ENCODE measurements around the gene LYST. TPM values are rescaled to one million over a fixed set of nuclear protein-coding genes. Genes with fewer than 3 reads are reported as not detected.

LYST gene
- total RNA-seq, 1 experiment from 2014 or later: 1.0 TPM

DNA sequence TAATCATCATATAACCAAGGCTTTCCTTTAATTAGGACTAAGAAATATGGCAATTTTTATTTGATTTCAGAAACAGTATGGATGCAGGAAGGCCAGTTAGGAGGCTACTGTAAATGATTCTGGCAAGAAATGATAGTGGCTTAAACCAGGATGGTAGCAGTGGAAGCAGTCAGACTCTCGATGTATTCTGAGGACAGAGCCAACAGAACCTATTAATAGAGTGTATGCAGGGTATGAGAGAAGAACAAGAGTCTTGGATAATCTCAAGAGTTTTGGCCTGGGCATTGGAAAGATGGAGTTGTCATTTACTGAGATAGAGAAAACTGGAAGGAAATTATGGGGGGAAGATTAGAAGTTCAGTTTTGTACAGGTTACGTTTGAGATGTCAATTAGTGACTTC lies 143.8 kb downstream of the LYST start:
- DNase-seq (ENCODE audit: low spot score): no peak

DNA sequence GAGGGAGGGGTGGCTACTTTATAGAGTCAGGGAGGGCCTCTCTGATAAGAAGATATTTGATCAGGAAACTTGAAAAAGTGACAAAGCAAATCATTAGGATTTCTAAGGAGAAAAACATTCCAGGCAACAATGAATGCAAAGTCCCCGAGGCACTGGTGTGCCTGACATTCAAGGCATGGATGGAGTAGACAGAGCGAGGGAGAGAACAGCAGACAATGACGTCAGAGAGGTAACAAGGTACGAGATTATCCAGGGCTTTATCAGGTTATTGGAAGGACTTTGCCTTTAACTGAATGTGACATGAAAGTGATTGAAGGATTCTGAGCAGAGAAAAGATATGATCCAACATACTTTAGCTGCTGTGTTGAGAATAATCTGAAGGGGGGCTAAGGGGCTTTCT lies 144.7 kb downstream of the LYST start:
- no peak for DNase-seq (ENCODE audit: low spot score)

DNA sequence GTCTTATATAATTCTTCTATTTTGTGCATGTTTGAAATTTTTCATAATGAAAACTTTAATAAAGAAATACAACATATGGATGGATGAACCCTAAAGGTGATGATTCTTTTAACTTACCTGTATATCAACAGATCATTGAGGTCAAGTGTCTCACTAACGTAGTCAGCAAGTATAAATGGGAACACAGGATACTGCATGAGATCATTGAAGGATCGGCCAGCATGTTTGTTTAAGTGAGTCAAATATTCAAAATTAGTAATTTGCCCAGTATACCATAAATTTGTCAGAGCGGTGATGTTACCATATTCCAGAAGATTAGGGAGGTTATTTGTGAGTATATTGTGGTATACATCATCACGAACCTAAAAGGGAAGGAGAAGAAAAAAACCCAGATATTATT lies 146.2 kb downstream of the LYST start:
- no peak for DNase-seq (ENCODE audit: low spot score)

DNA sequence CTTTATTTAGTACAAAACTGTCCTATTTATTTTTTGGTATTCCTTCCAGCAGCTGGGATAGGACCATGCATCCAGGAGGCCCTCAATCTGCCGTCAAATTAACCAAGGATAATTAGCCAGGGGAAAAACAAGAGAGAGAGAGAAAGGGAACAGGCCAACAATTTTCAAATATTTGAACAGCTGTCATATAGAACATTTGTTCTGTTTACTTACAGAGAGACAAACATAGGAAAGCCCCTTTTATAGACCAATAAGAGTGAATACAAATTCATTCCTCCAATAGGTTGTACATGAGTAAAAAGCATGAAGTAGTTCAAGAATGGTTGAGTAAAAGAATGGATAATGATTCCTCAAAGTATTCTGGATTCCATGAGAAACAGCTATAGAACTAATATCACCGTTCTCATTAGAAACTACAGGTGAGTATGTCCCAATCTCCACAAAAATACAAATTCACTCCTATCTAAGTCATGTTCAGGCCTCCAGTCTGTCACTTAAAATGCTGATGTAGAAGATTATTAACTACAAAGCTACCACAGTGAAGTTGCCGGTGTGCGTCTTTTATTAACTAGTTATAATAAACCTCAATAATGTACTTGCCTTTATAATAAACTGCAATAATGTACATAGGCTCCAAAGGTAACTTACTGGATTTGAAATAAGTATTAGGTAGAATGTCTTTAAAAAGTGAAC lies 152.4 kb downstream of the LYST start:
- no peak for DNase-seq (ENCODE audit: low spot score)

DNA sequence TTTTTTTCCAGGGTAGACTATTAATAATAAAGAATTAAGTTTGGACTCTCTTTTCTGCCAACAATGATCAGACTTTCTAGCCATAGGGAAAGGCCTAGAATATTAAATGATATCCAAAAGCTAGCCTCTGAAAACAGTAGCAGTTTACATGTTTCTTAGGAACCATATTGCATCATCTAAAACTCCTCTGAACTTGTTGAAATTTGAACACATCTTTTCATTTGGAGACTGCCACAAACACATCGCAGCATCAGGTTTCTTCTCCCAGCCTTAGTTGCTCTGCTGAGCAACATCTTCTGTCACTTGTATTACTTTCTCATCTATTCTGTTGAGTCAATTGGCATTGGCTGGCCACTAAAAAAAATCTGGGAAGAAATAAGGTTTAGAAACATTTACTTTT lies 153.9 kb downstream of the LYST start:
- no peak for DNase-seq (ENCODE audit: low spot score)

DNA sequence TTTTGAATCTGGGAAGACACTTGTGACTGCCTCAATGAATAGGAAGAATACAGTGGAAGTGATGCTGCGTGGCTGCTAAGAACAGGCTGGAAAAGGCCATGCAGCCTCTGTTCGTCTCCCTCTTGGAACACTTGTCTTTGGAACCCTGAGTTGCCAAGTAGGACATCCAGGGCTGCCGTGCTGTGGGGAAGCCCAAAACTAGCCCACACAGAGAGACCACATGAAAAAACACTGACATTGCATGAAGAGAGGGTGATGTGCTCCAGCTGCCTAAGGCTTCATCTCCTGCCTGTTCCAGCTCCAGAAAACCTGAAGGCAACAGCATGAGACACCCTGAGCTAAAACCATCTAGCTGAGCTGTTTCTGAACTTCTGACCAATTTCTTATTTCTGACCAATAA lies 156.0 kb downstream of the LYST start:
- no peak for DNase-seq (ENCODE audit: low spot score)

DNA sequence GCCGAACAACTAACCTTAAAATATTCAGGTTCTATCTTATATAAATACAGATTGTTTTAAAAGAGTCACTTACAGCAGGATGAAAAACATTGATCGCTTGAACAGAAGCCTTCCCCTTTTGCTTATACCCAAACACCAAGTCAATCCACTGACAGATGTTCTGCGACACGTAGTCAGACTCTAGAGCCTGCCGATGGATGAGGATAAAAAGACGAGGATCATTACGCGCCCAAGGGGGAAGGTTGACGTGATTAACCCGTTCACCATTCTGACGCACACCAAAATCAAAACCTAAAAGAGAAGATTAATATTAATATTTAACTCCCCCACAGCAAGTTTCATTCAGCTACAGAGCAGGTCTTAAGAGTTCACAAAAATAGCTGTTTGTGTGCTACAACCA lies 157.7 kb downstream of the LYST start:
- no peak for DNase-seq (ENCODE audit: low spot score)

DNA sequence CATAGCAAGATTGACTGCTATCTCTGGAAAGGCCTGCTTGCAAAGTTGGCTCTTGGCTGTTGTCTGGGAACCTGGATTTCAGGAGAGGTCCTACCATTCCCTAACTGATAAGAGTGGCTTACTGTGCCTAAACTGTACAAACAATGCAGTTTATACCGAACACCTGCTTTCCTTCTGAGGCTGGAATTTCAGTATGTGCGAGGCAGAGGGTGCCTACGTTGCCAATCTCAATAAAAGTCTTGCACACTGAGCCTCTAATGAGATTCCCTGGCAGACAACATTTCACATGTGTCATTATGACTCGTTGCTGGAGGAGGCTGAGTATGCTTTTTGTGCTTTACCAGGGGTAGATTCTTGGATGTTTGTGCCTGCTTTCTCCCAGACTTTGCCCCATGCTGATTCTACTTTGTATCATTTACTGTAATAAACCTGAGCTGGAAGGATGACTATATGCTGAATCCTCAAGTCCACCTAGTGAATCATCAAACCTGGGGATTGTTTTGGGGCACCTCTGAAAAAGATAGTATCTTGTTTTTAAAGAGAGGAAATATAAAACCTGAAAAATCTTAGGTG lies 158.2 kb downstream of the LYST start:
- no peak for DNase-seq (ENCODE audit: low spot score)

DNA sequence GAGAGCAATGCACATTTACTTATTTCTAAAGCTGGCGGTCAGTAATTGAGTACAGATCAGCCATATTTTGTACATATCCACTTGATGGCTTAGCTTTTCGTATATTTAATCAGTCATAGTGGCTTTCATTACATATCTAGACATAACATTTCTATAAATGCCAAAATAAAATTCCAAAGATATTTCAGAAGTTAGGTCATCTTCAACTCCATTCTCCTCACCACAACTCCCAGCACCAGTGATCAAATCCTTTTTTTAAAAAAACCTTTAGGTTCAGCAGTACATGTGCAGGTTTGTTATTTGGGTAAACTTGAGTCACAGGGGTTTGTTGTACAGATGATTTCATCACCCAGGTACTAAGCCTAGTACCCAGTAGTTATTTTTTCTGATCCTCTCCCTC lies 163.2 kb downstream of the LYST start:
- DNase-seq (ENCODE audit: low spot score): no peak

DNA sequence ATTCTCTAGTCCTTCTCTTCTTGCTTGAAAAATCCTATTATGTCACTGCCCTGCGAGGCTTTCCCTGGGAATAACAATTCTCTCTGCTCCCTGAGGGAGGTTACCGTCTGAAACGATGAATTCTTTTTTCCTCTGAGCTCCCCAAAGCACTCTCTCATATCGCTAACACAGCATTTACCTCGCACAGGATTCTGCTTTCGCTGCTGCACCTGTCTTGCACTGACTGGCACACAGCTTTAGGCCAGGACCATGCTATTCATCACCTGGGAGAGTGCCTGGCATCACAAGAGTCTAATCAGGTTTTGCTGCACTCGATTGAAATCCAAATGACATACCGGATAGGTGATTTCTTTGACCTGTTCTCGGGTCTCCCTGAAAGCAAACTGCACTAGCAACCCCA lies 164.3 kb downstream of the LYST start:
- DNase-seq (ENCODE audit: low spot score): no peak

DNA sequence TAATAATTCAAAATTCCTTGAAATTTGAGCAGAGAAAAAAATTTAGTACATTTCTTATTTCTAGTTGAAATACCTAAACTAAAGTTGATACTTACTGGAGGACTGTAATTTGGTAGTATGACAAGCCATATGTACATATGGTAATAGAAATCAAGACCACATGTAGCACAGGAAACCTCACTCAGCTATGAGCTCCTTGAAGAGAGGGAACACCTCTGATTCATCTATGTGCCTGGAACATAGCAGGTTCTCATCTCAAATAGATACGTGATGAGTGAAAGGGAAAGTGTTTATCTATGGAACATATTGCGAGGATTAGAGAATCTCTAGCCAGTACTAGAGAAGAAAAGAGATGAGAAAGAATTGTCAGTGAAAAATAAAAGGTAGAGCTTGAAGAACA lies 169.2 kb downstream of the LYST start:
- DNase-seq (ENCODE audit: low spot score): no peak

DNA sequence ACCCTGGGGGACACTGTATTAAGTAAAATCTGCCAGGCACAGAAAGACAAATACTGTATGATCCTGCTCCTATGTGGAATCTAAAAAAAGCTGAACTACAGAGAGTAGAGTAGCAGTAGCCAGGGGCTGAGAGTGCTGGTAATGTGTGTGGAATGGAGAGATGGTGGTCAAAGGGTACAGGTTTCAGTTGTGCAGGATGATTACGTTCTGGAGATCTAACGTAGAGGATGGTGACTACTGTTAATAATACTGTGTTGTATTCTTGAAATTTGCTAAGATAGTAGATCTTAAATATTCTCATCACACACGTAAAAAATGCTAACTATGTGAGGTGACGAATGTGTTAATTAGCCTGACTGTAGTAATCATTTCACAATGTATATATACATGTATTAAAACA lies 177.3 kb downstream of the LYST start:
- no peak for DNase-seq (ENCODE audit: low spot score)

DNA sequence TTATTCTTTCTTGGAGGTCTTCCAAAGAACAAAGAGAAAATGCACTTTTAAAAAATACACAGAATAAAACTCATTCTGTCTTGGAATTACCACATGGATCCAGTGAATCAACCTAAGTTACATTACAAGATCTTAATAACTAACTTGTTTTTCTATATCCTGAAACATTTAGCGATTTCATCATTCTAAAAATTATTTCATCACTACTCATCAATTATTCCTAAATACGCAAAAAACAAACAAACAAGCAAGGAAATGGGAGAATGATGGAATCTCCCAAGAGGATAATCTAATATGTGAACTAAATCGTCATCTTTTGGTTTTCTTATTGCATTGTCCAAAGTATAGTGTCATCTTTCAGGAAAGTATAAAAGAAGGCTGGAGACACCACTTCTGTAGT lies 178.6 kb downstream of the LYST start:
- no peak for DNase-seq (ENCODE audit: low spot score)

DNA sequence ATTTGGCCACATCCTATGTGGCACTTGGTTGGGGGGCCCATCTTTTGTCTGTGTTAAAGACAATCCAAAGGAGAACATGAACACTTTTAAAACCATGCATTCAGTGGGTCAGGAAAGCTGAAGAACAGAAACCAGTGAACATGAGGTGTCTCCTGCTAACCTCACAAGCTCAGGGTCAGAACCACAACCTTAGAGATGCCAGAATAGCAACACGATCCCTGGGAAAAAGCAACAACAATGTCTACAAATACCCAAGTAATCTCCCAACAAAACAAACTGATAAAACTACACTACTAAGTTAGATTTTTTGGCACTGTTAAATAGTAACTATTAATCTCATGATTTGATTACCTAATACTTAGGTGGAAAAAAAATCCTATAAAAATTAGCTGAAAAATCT lies 183.1 kb downstream of the LYST start:
- no peak for DNase-seq (ENCODE audit: low spot score)

DNA sequence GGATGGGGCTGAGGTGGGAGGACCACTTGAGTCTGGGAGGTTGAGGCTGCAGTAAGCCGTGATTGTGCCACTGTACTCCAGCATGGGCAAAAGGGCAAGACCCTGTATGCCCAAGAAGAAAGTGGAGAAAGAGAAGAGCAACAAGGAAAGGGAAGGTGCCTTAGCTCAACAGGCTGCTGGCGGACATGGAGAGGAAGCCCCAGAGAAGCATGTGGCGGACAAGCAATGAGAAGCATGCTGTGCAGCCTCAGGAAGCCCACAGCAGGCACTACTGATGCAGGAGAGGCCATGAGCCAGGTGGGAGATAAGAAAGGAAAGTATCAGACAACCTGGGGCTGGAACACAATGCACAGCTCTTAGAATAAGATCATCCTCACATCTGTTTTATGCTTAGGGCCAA lies 184.5 kb downstream of the LYST start:
- no peak for DNase-seq (ENCODE audit: low spot score)

DNA sequence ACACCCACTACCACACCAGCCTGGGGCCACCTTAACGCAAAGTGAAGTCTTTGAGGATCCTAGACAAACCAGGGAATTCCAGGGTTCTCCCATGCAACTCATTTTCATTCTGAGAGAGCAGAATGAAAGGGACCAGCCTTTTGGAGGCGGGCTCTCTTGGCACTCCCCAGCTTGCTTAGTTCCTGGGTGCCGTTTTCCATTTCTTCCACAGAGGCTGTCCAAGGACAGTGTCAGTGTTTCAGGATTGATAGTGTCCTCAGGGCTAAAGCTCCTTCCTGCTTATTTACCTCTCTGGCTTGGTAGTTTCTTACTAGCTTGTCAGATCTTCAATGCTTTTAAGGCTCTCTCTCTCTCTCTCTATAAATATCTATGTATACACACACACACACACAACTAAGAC lies 187.1 kb downstream of the LYST start:
- DNase-seq (ENCODE audit: low spot score): no peak

DNA sequence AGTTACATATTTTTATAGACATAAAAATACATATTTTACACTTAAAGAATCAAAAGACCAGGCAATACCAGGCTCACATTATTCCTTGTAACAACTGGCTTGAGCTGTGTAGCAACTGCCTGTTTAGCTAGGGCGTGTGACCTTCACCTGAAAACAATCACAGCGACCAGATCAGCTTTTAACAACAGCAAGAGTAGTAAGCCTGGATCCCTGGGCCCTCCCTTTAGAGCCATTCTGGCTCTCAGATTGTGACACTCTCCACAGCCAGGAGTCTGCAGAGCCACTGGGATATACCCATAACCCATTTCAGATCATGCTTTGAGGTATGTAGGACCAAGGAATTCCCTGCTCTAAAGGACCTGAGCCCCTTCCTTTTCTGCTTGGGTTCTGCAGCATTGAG lies 187.7 kb downstream of the LYST start:
- no peak for DNase-seq (ENCODE audit: low spot score)

DNA sequence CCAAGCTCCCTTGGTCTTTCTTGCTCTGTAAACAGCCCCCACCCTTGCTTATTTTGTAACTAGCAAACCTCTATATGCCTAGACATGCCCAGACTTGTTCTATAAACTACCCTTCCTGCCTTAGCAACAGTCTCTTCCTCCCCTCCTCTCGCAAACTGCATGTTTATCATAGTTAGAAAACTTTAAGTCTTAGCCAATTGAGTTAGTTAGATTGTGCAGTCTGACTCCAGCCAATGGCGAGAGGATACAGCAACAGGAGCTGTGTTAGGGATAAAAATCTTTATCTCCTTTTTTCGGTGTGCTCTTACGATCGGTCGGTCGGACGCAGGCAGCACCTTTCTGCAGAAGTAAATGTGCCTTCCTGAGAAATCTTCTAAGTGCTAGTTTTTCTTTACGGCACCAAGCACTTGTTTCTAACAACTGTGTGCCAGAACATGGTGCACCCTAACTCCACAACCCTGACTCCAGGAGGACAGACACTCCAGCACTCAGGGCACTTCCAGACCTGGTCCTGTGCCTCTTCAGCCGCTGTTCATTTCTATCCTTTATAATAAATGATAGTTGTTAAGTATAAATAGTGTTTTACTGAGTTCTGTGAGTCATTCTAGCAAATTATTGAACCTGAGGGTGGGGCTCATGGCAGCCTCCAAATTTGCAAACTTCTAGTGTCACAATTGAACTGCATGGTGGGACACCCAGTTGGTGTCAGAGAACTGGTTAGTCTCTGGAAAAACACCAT lies 191.4 kb downstream of the LYST start:
- DNase-seq (ENCODE audit: low spot score): no peak

DNA sequence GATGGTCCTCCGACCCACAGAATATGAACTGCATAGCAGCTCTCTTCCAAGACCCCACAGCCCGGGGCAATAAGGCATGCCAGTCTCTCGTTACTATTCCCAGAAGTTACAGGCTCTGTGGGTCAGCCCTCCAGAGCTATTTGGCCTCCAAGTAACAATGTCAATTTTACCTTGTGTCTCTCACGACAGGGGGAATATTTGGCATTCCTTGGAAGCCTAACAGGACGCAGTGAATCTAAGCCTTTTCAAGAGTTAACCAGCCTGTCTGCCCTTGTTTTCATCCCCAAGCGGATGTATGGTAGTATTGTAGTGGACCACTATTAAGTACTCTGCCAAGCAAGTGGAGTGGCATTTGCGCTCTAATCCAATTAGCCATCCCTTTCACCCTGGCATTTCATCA lies 192.7 kb downstream of the LYST start:
- DNase-seq (ENCODE audit: low spot score): no peak

DNA sequence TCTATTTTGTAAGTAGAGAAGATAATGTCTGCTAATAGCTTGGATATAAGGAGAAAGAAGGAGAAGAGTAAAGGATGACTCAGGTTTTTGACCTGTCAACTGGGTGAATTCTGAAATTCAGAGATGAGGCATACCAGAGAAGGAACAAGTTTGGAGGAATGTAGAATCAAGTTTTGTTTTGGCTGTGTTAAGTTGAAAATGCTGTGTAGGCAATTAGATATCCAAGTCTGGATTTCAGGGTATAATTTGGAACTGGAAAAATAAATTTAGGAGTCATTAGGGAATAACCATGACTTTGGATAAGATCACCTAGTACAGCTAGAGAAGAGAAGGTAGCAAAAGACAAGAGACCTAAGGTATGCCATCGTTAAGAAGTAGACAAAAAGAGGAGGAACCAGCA lies 194.7 kb downstream of the LYST start:
- DNase-seq (ENCODE audit: low spot score): no peak

DNA sequence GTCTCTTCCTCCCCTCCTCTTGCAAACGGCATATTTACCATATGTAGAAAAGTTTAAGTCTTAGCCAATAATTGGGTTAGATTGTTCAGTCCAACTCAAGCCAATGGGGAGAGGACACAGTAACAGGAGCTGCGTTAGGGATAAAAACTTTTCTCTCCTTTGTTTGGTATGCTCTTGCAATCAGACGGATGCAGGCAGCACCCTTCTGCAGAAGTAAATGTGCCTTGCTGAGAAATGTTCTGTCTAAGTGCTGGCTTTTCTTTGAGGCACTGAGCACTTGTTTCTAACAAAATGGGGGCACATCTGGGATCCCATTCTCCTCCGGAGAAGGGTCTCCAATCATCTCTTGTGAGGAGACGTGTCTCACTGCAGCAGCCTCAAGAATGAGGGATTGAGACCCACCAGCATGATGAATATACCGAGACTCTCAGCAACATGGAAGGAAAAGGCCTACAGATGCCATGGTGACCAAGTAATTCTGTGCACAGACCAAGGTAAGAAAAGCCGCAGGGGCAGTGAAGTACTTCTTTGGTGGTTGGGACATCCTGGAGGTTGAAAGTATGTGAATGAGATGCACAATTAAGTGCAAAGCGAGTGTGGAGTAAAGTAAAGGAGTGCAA lies 196.4 kb downstream of the LYST start:
- DNase-seq (ENCODE audit: low spot score): no peak

DNA sequence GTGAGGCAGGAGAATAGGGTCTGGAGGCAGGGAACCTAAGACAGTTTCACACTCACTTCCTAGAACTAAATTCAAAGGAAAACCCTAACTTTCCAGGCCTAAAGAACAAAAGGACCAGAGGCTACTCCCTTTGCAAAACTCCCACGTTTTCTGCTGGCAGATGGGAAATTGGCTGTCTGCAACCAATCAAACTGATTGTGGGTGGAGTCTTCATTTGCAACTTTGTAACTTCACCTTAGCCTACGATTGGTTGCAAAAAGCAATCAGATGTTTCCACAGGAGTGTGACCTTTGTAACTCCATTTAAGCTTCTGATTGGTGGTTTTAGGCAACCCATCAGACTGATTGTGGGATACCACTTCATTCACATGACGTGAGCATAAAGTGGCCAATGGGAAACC lies 197.4 kb downstream of the LYST start:
- no peak for DNase-seq (ENCODE audit: low spot score)

DNA sequence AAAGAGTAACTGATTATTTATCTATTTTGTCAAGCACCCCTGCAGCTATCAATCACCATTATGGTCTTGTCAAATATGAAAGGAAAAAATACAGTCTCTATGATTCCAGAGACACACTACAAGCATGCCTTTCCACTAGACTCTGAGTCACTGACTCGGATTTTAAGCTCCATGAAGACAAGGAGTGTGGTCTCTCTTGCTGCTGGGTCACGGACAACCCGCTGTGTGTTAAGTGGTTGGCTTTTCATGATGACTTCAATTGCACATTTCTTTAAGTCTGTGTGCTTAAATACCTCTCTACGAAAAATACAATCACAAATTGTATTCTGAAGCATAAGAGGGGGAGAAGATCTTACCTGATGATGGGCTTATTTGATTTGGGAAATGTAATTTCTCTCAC lies 203.1 kb downstream of the LYST start:
- DNase-seq (ENCODE audit: low spot score): no peak

Data from HT-29 (cell line).